HepG2 (cell line): ENCODE data around the gene MT4. TPM values are rescaled to one million over a fixed set of nuclear protein-coding genes. Genes with fewer than 3 reads are reported as not detected.

Source experiments
- DNMT1 ChIP-seq: sonication (generic); formaldehyde crosslinking; IDR thresholded peaks from 2 replicates; pipeline ENCODE4 v1.5.1; 2020; ENCODE audit warnings: mild to moderate bottlenecking, missing genetic modification reagents
- DPF2 ChIP-seq: sonication (generic); formaldehyde crosslinking; IDR thresholded peaks from 2 replicates; pipeline ENCODE4 v1.4.0; 2020; ENCODE audit warnings: mild to moderate bottlenecking, low read depth, missing genetic modification reagents, borderline replicate concordance
- EZH2 ChIP-seq: conservative IDR thresholded peaks from 2 replicates; pipeline ENCODE4 v1.6.1; 2012; ENCODE audit warnings: mild to moderate bottlenecking, low read depth, low read length, moderate library complexity
- FOXA3 ChIP-seq: IDR thresholded peaks from 2 replicates; pipeline ENCODE4 v1.6.1; 2016; ENCODE audit warnings: missing genetic modification reagents, missing compliant biosample characterization
- HNRNPL ChIP-seq: fragments of 200-400 bp; formaldehyde crosslinking; IDR thresholded peaks from 2 replicates; pipeline ENCODE4 v1.6.1; 2017; ENCODE audit warnings: mild to moderate bottlenecking, low read depth, low read length
- KAT7 ChIP-seq: IDR thresholded peaks from 2 replicates; pipeline ENCODE4 v1.6.1; 2018; ENCODE audit warnings: borderline replicate concordance, missing compliant biosample characterization
- KDM5A ChIP-seq: fragments of 200-600 bp; sonication (generic); IDR thresholded peaks from 2 replicates; pipeline ENCODE4 v1.7.0; 2018; ENCODE audit warnings: antibody characterized with exemption, mild to moderate bottlenecking, low read length, borderline replicate concordance
- NONO ChIP-seq, 2 experiments: fragments of 450-650 bp in 1 of 2; sonication (generic) in 1 of 2; formaldehyde crosslinking in 1 of 2; IDR thresholded peaks in 1 of 2; conservative IDR thresholded peaks in 1 of 2; 2 replicates each; pipeline versions ENCODE4 v1.6.1 to v1.8.0; 2017 to 2022; ENCODE audit warnings: mild to moderate bottlenecking in 1 of 2, missing genetic modification reagents in 1 of 2, moderate library complexity in 1 of 2
- PHB2 ChIP-seq: fragments of 450-650 bp; IDR thresholded peaks from 2 replicates; pipeline ENCODE4 v1.6.1; 2018; ENCODE audit not compliant: partially characterized antibody
- POLR2A ChIP-seq, 2 experiments: IDR thresholded peaks; 2 replicates each; pipeline ENCODE4 v1.6.1; 2011; ENCODE audit warnings: low read depth in 2 of 2, low read length in 2 of 2, mild to moderate bottlenecking in 1 of 2, moderate library complexity in 1 of 2; ENCODE audit not compliant: insufficient read depth in 1 of 2
- SNAI1 ChIP-seq: sonication (generic); formaldehyde crosslinking; IDR thresholded peaks from 2 replicates; pipeline ENCODE4 v1.5.0; 2020; ENCODE audit warnings: mild to moderate bottlenecking, missing genetic modification reagents, borderline replicate concordance
- SP4 ChIP-seq: sonication (generic); formaldehyde crosslinking; IDR thresholded peaks from 2 replicates; pipeline ENCODE4 v1.8.1; 2023; ENCODE audit warnings: mild to moderate bottlenecking, missing genetic modification reagents
- ZC3H13 ChIP-seq: sonication (generic); formaldehyde crosslinking; IDR thresholded peaks from 2 replicates; pipeline ENCODE4 v1.8.1; 2023; ENCODE audit warnings: mild to moderate bottlenecking, missing genetic modification reagents, moderate library complexity
- ZNF12 ChIP-seq: sonication (generic); formaldehyde crosslinking; IDR thresholded peaks from 2 replicates; pipeline ENCODE4 v1.5.0; 2020; ENCODE audit warnings: missing genetic modification reagents
- ZNF33B ChIP-seq: sonication (generic); formaldehyde crosslinking; IDR thresholded peaks from 2 replicates; pipeline ENCODE4 v1.5.1; 2020; ENCODE audit warnings: mild to moderate bottlenecking, missing genetic modification reagents
- ZNF432 ChIP-seq: sonication (generic); formaldehyde crosslinking; IDR thresholded peaks from 2 replicates; pipeline ENCODE4 v1.5.0; 2020; ENCODE audit warnings: missing genetic modification reagents, mild to moderate bottlenecking, borderline replicate concordance
- ZNF441 ChIP-seq: sonication (generic); formaldehyde crosslinking; IDR thresholded peaks from 2 replicates; pipeline ENCODE4 v1.7.0; 2021; ENCODE audit warnings: missing genetic modification reagents, borderline replicate concordance
- ZNF570 ChIP-seq: sonication (generic); formaldehyde crosslinking; IDR thresholded peaks from 2 replicates; pipeline ENCODE4 v1.4.0; 2020; ENCODE audit warnings: mild to moderate bottlenecking, missing genetic modification reagents, borderline replicate concordance
- ZNF615 ChIP-seq: sonication (generic); formaldehyde crosslinking; IDR thresholded peaks from 2 replicates; pipeline ENCODE4 v1.5.0; 2020; ENCODE audit warnings: mild to moderate bottlenecking, missing genetic modification reagents, borderline replicate concordance
- ZNF652 ChIP-seq: IDR thresholded peaks from 2 replicates; pipeline ENCODE4 v1.6.1; 2016; ENCODE audit warnings: low read depth, borderline replicate concordance
- ZNF775 ChIP-seq: sonication (generic); formaldehyde crosslinking; IDR thresholded peaks from 2 replicates; pipeline ENCODE4 v1.4.0; 2020; ENCODE audit warnings: missing genetic modification reagents, mild to moderate bottlenecking, moderate library complexity, borderline replicate concordance
- ZNF782 ChIP-seq: sonication (generic); formaldehyde crosslinking; IDR thresholded peaks from 2 replicates; pipeline ENCODE4 v1.4.0; 2020; ENCODE audit warnings: missing genetic modification reagents, mild to moderate bottlenecking, borderline replicate concordance
- polyA plus RNA-seq, 8 experiments: library from polyadenylated mRNA; depleted of rRNA in 3 of 8; stranded (reverse) in 7 of 8; unstranded in 1 of 8; fragments of >200 nt; fragmentation: Illumina TruSeq in 4 of 8; extraction: Trizol in 4 of 8; gene quantifications; 2 replicates each; pipeline versions ENCODE4 v1.2.1 to v1.2.3, GENCODE V29; 2011 to 2016; ENCODE audit warnings: low read depth in 4 of 8, missing spikeins in 1 of 8, mixed read lengths in 1 of 8; ENCODE audit not compliant: insufficient read depth in 1 of 8
- total RNA-seq, 5 experiments: library from RNA; depleted of rRNA; stranded (reverse); fragments of >200 nt; fragmentation: Illumina TruSeq; extraction: Trizol; gene quantifications; 2 replicates each; pipeline ENCODE4 v1.2.3, GENCODE V29; 2016; ENCODE audit warnings: low read depth in 1 of 5
- TF ChIP-seq, protein P1 (sequence below): sonication (generic); formaldehyde crosslinking; IDR thresholded peaks from 2 replicates; pipeline ENCODE4 v1.4.0; 2020; ENCODE audit warnings: mild to moderate bottlenecking, missing genetic modification reagents
- TF ChIP-seq, protein P2 (sequence below): IDR thresholded peaks from 2 replicates; pipeline ENCODE4 v1.6.1; 2018; ENCODE audit warnings: missing genetic modification reagents, mild to moderate bottlenecking, missing compliant biosample characterization

The MT4 gene
- total and polyA plus RNA-seq, 2 of the 13 experiments (the other 11 are each of a cell fraction or from before 2014, with no cell fraction given), result not detected

DNA sequence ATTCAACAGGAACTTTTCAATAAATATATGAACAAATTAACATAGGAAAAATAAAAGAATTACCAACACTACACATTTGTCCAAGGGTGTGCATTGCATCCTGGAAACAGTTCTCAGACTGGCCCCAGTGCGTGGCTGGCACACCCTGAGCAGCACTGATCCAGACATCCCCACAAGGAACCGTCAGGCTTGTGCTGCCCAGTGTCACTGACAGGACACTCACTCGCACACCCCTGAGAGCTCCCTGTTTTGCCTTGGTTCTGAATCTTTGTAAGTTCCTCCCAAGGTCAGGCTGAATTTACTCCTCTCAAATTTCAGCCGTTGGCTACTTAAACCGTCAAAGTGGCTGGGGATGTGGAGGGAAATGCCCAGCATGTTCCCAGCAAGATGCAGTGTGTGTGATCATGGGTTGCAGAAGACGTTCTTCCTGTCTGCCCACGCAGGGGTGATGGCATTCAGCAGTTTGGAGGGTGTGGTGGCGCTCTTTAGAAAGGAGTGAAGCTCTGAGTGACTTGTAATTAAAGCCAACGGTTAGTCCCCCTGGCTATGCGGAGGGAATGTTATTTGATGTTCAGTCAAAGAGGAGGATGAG, 45.2 kb downstream of the MT4 start (continued):
- TF ChIP-seq ZNF432 (CRISPR knock-in tag) (no peak), ZNF441 (CRISPR knock-in tag) (no peak), DPF2 (0 out of 2 replicates have a peak, but pooled peaks have one; percentile 21), EZH2 (no peak), NONO (IDR thresholded peaks at IDR 0.05) (no peak), NONO (CRISPR knock-in tag; conservative IDR thresholded peaks at IDR 0.05) (no peak), SP4 (CRISPR knock-in tag) (no peak), POLR2A (IDR thresholded peaks at IDR 0.05; ENCODE audit: insufficient read depth in 1 of 2, low read depth in 2 of 2, low read length in 2 of 2) (peak in 1 of 2 experiments; percentile 43; a peak in 1 of 4 replicates), ZNF782 (CRISPR knock-in tag) (peak; percentile 49; the same call in 1 of the 2 replicates), ZNF775 (CRISPR knock-in tag) (no peak), ZNF12 (no peak), KDM5A (no peak), ZNF615 (no peak), ZNF570 (CRISPR knock-in tag) (no peak), PHB2 (no peak), KAT7 (CRISPR knock-in tag) (no peak), DNMT1 (CRISPR knock-in tag) (no peak), HNRNPL (no peak), SNAI1 (no peak), FOXA3 (CRISPR knock-in tag) (no peak), ZNF33B (CRISPR knock-in tag) (no peak), ZNF652 (no peak), ZC3H13 (peak; percentile 59; the same call in 1 of the 2 replicates)
- TF ChIP-seq, protein P1, sequence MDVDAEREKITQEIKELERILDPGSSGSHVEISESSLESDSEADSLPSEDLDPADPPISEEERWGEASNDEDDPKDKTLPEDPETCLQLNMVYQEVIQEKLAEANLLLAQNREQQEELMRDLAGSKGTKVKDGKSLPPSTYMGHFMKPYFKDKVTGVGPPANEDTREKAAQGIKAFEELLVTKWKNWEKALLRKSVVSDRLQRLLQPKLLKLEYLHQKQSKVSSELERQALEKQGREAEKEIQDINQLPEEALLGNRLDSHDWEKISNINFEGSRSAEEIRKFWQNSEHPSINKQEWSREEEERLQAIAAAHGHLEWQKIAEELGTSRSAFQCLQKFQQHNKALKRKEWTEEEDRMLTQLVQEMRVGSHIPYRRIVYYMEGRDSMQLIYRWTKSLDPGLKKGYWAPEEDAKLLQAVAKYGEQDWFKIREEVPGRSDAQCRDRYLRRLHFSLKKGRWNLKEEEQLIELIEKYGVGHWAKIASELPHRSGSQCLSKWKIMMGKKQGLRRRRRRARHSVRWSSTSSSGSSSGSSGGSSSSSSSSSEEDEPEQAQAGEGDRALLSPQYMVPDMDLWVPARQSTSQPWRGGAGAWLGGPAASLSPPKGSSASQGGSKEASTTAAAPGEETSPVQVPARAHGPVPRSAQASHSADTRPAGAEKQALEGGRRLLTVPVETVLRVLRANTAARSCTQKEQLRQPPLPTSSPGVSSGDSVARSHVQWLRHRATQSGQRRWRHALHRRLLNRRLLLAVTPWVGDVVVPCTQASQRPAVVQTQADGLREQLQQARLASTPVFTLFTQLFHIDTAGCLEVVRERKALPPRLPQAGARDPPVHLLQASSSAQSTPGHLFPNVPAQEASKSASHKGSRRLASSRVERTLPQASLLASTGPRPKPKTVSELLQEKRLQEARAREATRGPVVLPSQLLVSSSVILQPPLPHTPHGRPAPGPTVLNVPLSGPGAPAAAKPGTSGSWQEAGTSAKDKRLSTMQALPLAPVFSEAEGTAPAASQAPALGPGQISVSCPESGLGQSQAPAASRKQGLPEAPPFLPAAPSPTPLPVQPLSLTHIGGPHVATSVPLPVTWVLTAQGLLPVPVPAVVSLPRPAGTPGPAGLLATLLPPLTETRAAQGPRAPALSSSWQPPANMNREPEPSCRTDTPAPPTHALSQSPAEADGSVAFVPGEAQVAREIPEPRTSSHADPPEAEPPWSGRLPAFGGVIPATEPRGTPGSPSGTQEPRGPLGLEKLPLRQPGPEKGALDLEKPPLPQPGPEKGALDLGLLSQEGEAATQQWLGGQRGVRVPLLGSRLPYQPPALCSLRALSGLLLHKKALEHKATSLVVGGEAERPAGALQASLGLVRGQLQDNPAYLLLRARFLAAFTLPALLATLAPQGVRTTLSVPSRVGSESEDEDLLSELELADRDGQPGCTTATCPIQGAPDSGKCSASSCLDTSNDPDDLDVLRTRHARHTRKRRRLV (CRISPR knock-in tag), result no peak
- TF ChIP-seq, protein P2, sequence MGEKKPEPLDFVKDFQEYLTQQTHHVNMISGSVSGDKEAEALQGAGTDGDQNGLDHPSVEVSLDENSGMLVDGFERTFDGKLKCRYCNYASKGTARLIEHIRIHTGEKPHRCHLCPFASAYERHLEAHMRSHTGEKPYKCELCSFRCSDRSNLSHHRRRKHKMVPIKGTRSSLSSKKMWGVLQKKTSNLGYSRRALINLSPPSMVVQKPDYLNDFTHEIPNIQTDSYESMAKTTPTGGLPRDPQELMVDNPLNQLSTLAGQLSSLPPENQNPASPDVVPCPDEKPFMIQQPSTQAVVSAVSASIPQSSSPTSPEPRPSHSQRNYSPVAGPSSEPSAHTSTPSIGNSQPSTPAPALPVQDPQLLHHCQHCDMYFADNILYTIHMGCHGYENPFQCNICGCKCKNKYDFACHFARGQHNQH (CRISPR knock-in tag), result no peak; the same call in 1 of the 2 replicates
